Astrocyte (in vitro differentiated cells and primary cell): ENCODE measurements around the gene SPATA13. TPM values are rescaled to one million over a fixed set of nuclear protein-coding genes. Genes with fewer than 3 reads are reported as not detected.

Experiments
- DNase-seq: peaks from one replicate; pipeline ENCODE4 v3.0.0-alpha.2; 2010; ENCODE audit warnings: low read depth
- FAIRE-seq: peaks from 2 replicates; lab custom pipeline; 2011; peaks lifted over from hg19 to GRCh38; lab: Jason Lieb, UNC
- H2AFZ ChIP-seq: 2 replicates; pipeline ENCODE4 v1.6.0; 2012; ENCODE audit warnings: low read depth, low read length, inconsistent platforms
- H3K27ac ChIP-seq: 2 replicates; pipeline ENCODE4 v1.5.1; 2011; ENCODE audit warnings: low read depth, low read length, inconsistent platforms
- H3K27me3 ChIP-seq: 2 replicates; pipeline ENCODE4 v1.6.0; 2011; ENCODE audit warnings: low read length, inconsistent platforms; ENCODE audit not compliant: insufficient read depth
- H3K36me3 ChIP-seq: 2 replicates; pipeline ENCODE4 v1.5.1; 2011; ENCODE audit warnings: low read length, inconsistent platforms; ENCODE audit not compliant: insufficient read depth
- H3K4me1 ChIP-seq: 2 replicates; pipeline ENCODE4 v1.5.1; 2011; ENCODE audit warnings: low read length, inconsistent platforms; ENCODE audit not compliant: insufficient read depth
- H3K4me2 ChIP-seq: 2 replicates; pipeline ENCODE4 v1.6.0; 2012; ENCODE audit warnings: low read length, inconsistent platforms
- H3K4me3 ChIP-seq: 2 replicates; pipeline ENCODE4 v1.5.1; 2011; ENCODE audit warnings: low read depth, mild to moderate bottlenecking, low read length, inconsistent platforms; ENCODE audit not compliant: insufficient read depth
- H3K79me2 ChIP-seq: 2 replicates; pipeline ENCODE4 v1.6.0; 2012; ENCODE audit warnings: mild to moderate bottlenecking, low read length, inconsistent platforms; ENCODE audit not compliant: insufficient read depth
- H3K9ac ChIP-seq: 2 replicates; pipeline ENCODE4 v1.6.0; 2012; ENCODE audit warnings: mild to moderate bottlenecking, low read length, inconsistent platforms
- H3K9me3 ChIP-seq: 2 replicates; pipeline ENCODE4 v1.5.1; 2012; ENCODE audit warnings: low read depth, mild to moderate bottlenecking, low read length, inconsistent platforms; ENCODE audit not compliant: insufficient read depth
- H4K20me1 ChIP-seq: 2 replicates; pipeline ENCODE4 v1.6.0; 2012; ENCODE audit warnings: low read length, inconsistent platforms; ENCODE audit not compliant: insufficient read depth
- H3K27ac Mint-ChIP-seq: one replicate; pipeline ENCODE4 v1.8.0; 2021; ENCODE audit warnings: mild to moderate bottlenecking, mixed read lengths; ENCODE audit not compliant: unreplicated experiment
- H3K27me3 Mint-ChIP-seq: one replicate; pipeline ENCODE4 v1.8.0; 2021; ENCODE audit warnings: low read depth, mixed read lengths; ENCODE audit not compliant: unreplicated experiment
- H3K36me3 Mint-ChIP-seq: one replicate; pipeline ENCODE4 v1.8.0; 2021; ENCODE audit warnings: low read depth, mixed read lengths; ENCODE audit not compliant: unreplicated experiment
- H3K4me1 Mint-ChIP-seq: one replicate; pipeline ENCODE4 v1.8.0; 2021; ENCODE audit warnings: low read depth, mixed read lengths; ENCODE audit not compliant: unreplicated experiment
- H3K4me3 Mint-ChIP-seq: one replicate; pipeline ENCODE4 v1.8.0; 2021; ENCODE audit warnings: mild to moderate bottlenecking, moderate library complexity, mixed read lengths; ENCODE audit not compliant: unreplicated experiment
- H3K9me3 Mint-ChIP-seq: one replicate; pipeline ENCODE4 v1.8.0; 2021; ENCODE audit warnings: mild to moderate bottlenecking, mixed read lengths; ENCODE audit not compliant: unreplicated experiment
- CTCF ChIP-seq: IDR thresholded peaks from 2 replicates; pipeline ENCODE4 v1.5.1; 2011; ENCODE audit warnings: low read depth, mild to moderate bottlenecking, inconsistent platforms, low read length, moderate library complexity; ENCODE audit not compliant: insufficient read depth
- EZH2 ChIP-seq: IDR thresholded peaks from 2 replicates; pipeline ENCODE4 v1.6.1; 2012; ENCODE audit warnings: mild to moderate bottlenecking, low read length, inconsistent platforms; ENCODE audit not compliant: insufficient read depth
- total RNA-seq: library from RNA; stranded (reverse); gene quantifications from 2 replicates; pipeline ENCODE4 v1.2.1, GENCODE V29; 2021

Gene SPATA13
- total RNA-seq, 1 donor from 2014 or later, result 6.2 TPM

- no peaks in the 10 kb centered on the region for H3K36me3 ChIP-seq
- H3K27me3 ChIP-seq, result no peaks in the 10 kb centered on the region
- Mint-ChIP-seq H3K36me3 (no peaks in the 10 kb centered on the region), H3K4me3 (no peak overlapping the region), H3K4me1 (peaks cover 20% of the 10 kb centered on the region), H3K27ac (no peak overlapping the region), H3K9me3 (no peaks in the 10 kb centered on the region), H3K27me3 (no peaks in the 10 kb centered on the region)
- no peak overlapping the region for H3K4me2 ChIP-seq
- H3K79me2 ChIP-seq, result no peaks in the 10 kb centered on the region
- DNase-seq, result peak; percentile 6
- H3K27ac ChIP-seq, result no peak overlapping the region
- no peak for FAIRE-seq
- H4K20me1 ChIP-seq, result no peaks in the 10 kb centered on the region
- H3K4me3 ChIP-seq, result no peak overlapping the region
- H2AFZ ChIP-seq, result no peak overlapping the region
- H3K9ac ChIP-seq, result no peak overlapping the region
- TF ChIP-seq CTCF (no peak), EZH2 (no peak)
- H3K9me3 ChIP-seq, result no peaks in the 10 kb centered on the region
- H3K4me1 ChIP-seq, result peaks cover 14% of the 10 kb centered on the region
Observed at GRCh38 chr13:24217601-24218281, 57.2 kb downstream of the SPATA13 start.

- H3K9me3 ChIP-seq, result no peaks in the 10 kb centered on the region
- H3K27ac Mint-ChIP-seq, result no peak overlapping the region
- H3K36me3 Mint-ChIP-seq, result no peaks in the 10 kb centered on the region
- FAIRE-seq, result no peak
- no peak overlapping the region for H3K27ac ChIP-seq
- H4K20me1 ChIP-seq, result no peaks in the 10 kb centered on the region
- H3K27me3 Mint-ChIP-seq, result no peaks in the 10 kb centered on the region
- TF ChIP-seq EZH2 (no peak), CTCF (no peak)
- H3K4me2 ChIP-seq, result no peak overlapping the region
- no peaks in the 10 kb centered on the region for H3K79me2 ChIP-seq
- no peaks in the 10 kb centered on the region for H3K9me3 Mint-ChIP-seq
- no peak overlapping the region for H3K9ac ChIP-seq
- H3K36me3 ChIP-seq, result no peaks in the 10 kb centered on the region
- no peak for DNase-seq
- H3K4me3 Mint-ChIP-seq, result no peak overlapping the region
- peaks cover 14% of the 10 kb centered on the region for H3K4me1 ChIP-seq
- no peaks in the 10 kb centered on the region for H3K27me3 ChIP-seq
- no peak overlapping the region for H2AFZ ChIP-seq
- H3K4me3 ChIP-seq, result no peak overlapping the region
- H3K4me1 Mint-ChIP-seq, result peaks cover 20% of the 10 kb centered on the region
Observed at GRCh38 chr13:24218338-24218737, 57.8 kb downstream of the SPATA13 start.

GRCh38 chr13:24218977-24219376 lies 58.5 kb downstream of the SPATA13 start:
- Histone ChIP-seq H3K79me2 (no peaks in the 10 kb centered on the region), H3K9ac (no peak overlapping the region), H4K20me1 (no peaks in the 10 kb centered on the region), H3K9me3 (no peaks in the 10 kb centered on the region), H3K4me3 (no peak overlapping the region), H3K4me2 (no peak overlapping the region), H3K27ac (no peak overlapping the region), H2AFZ (no peak overlapping the region), H3K4me1 (peaks cover 14% of the 10 kb centered on the region), H3K27me3 (no peaks in the 10 kb centered on the region), H3K36me3 (no peaks in the 10 kb centered on the region)
- TF ChIP-seq EZH2 (no peak), CTCF (no peak)
- Mint-ChIP-seq H3K9me3 (no peaks in the 10 kb centered on the region), H3K4me3 (no peak overlapping the region), H3K27me3 (no peaks in the 10 kb centered on the region), H3K4me1 (peaks cover 20% of the 10 kb centered on the region), H3K27ac (no peak overlapping the region), H3K36me3 (no peaks in the 10 kb centered on the region)
- DNase-seq (peak; percentile 8), FAIRE-seq (no peak)
